Hematopoietic multipotent progenitor cell (in vitro differentiated cells): ENCODE measurements around the gene UBE2S. TPM values are rescaled to one million over a fixed set of nuclear protein-coding genes. Genes with fewer than 3 reads are reported as not detected.

Experiments
- total RNA-seq: library from RNA; depleted of rRNA; stranded (reverse); fragments of >200 nt; gene quantifications from one replicate; pipeline ENCODE4 v1.2.3, GENCODE V29; 2012

UBE2S gene
- total RNA-seq, 1 donor, result 26.7 TPM

Other genes with a start within 250 kb of the UBE2S start
- gene DNAAF3, start 241.2 kb downstream of the UBE2S start, total RNA-seq, result 1.3 TPM
- gene SYT5, start 227.5 kb downstream of the UBE2S start, total RNA-seq, result 0.54 TPM
- gene PTPRH, start 198.3 kb downstream of the UBE2S start, total RNA-seq, result under 0.01 TPM
- 12.4 TPM for gene TMEM86B, start 179.0 kb downstream of the UBE2S start, total RNA-seq
- gene PPP6R1, start 148.8 kb downstream of the UBE2S start, total RNA-seq, result 307 TPM
- gene HSPBP1, start 127.7 kb downstream of the UBE2S start, total RNA-seq, result 50.4 TPM
- 3.5 TPM for gene BRSK1, start 123.8 kb downstream of the UBE2S start, total RNA-seq
- gene TMEM150B, start 82.4 kb downstream of the UBE2S start, total RNA-seq, result 5.4 TPM
- gene KMT5C, start 67.9 kb downstream of the UBE2S start, total RNA-seq, result 22.4 TPM
- 0.27 TPM for gene COX6B2, start 53.1 kb downstream of the UBE2S start, total RNA-seq
- gene GARIN5B, start 44.5 kb downstream of the UBE2S start, total RNA-seq, result not detected
- 0.27 TPM for gene IL11, start 37.3 kb downstream of the UBE2S start, total RNA-seq
- gene TMEM190, start 31.0 kb downstream of the UBE2S start, total RNA-seq, result not detected
- gene TMEM238, start 23.5 kb downstream of the UBE2S start, total RNA-seq, result 2.7 TPM
- 2,604 TPM for gene RPL28, start 21.9 kb downstream of the UBE2S start, total RNA-seq
- gene SHISA7, start 35.5 kb upstream of the UBE2S start, total RNA-seq, result under 0.01 TPM
- 63.3 TPM for gene ISOC2, start 53.9 kb upstream of the UBE2S start, total RNA-seq
- gene C19orf85, start 57.0 kb upstream of the UBE2S start, total RNA-seq, result not detected
- gene ZNF628, start 68.8 kb upstream of the UBE2S start, total RNA-seq, result 8.3 TPM
- gene NAT14, start 77.4 kb upstream of the UBE2S start, total RNA-seq, result 12.7 TPM
- 0.27 TPM for gene SSC5D, start 80.6 kb upstream of the UBE2S start, total RNA-seq
- under 0.01 TPM for gene SBK2, start 129.3 kb upstream of the UBE2S start, total RNA-seq
- gene SBK3, start 137.8 kb upstream of the UBE2S start, total RNA-seq, result 0.54 TPM
- 7.0 TPM for gene ZNF579, start 173.1 kb upstream of the UBE2S start, total RNA-seq
- 8.6 TPM for gene FIZ1, start 191.7 kb upstream of the UBE2S start, total RNA-seq
- gene ZNF524, start 192.5 kb upstream of the UBE2S start, total RNA-seq, result 21.3 TPM
- gene ZNF865, start 197.9 kb upstream of the UBE2S start, total RNA-seq, result 4.0 TPM
- 15.1 TPM for gene ZNF784, start 216.8 kb upstream of the UBE2S start, total RNA-seq
- 13.7 TPM for gene ZNF580, start 233.2 kb upstream of the UBE2S start, total RNA-seq
- 48.5 TPM for gene ZNF581, start 235.9 kb upstream of the UBE2S start, total RNA-seq
- gene CCDC106, start 240.4 kb upstream of the UBE2S start, total RNA-seq, result 8.3 TPM
- 158 TPM for gene U2AF2, start 247.2 kb upstream of the UBE2S start, total RNA-seq